ENCODE data around the gene DENND4B. TPM values are rescaled to one million over a fixed set of nuclear protein-coding genes. Genes with fewer than 3 reads are reported as not detected.
A peak's percentile ranks its signal among the peaks of the same experiment; 100 is the strongest.

DENND4B gene
- total and polyA plus RNA-seq, 9 of the 15 experiments (the other 6 are each of a cell fraction or from before 2014, with no cell fraction given): 9.5 to 80.5 (median 23.1) TPM

DNA sequence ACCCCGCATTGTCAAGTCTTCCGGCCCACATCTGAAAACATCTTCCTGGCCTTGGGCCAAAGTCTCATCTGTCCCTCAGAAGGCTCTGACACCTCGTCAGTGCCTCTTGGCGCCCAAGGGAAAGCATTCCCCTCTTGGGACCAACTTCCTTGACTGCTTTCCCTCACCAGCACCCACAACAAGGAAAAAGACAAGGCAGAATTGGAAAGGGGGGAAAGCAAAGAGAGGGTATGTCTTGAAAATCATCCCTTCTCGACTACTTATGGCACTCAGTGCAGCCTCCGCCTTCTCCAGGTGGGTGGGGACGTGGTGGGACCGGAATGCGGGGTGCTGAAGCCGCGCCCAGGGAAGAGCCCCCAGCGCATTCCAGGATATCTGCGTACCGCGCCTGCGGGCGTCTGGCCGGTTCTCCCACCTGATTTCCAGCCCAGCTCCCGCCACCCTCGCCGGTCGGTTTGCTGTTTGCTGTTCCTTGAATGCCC is 17.4 kb upstream of the DENND4B start (continued):
- TF ChIP-seq ELF2 (CRISPR knock-in tag; IDR thresholded peaks at IDR 0.05) (no peak), FOXA1 (IDR thresholded peaks at IDR 0.05; ENCODE audit: borderline replicate concordance) (no peak), ZHX1 (conservative IDR thresholded peaks at IDR 0.05; ENCODE audit: low read length) (no peak), POLR2A (conservative IDR thresholded peaks at IDR 0.05) (no peak), AFF1 (IDR thresholded peaks at IDR 0.05; ENCODE audit: low read depth in 1 of 2, partially characterized antibody in 2 of 2) (peak in 1 of 2 experiments; percentile 25), C11orf30 (IDR thresholded peaks at IDR 0.05; ENCODE audit: low read depth) (no peak), MTA1 (IDR thresholded peaks at IDR 0.05; ENCODE audit: borderline replicate concordance) (no peak), CAMTA2 (CRISPR knock-in tag; conservative IDR thresholded peaks at IDR 0.05) (no peak), TSC22D4 (tag; IDR thresholded peaks at IDR 0.05) (no peak), MEIS2 (IDR thresholded peaks at IDR 0.05; ENCODE audit: partially characterized antibody) (peak; percentile 44), MAZ (CRISPR knock-in tag; conservative IDR thresholded peaks at IDR 0.05 in 1 of 2, IDR thresholded peaks at IDR 0.05 in 1 of 2) (no peak), ARID3B (CRISPR knock-in tag; IDR thresholded peaks at IDR 0.05; ENCODE audit: borderline replicate concordance) (no peak), ZNF197 (CRISPR knock-in tag; IDR thresholded peaks at IDR 0.05; ENCODE audit: low read depth) (no peak), COPS2 (conservative IDR thresholded peaks at IDR 0.05) (no peak), MIER1 (IDR thresholded peaks at IDR 0.05; ENCODE audit: low read depth) (no peak), GABPB1 (CRISPR knock-in tag; IDR thresholded peaks at IDR 0.05) (no peak; the same call in 1 of the 2 replicates), FOXJ2 (tag; IDR thresholded peaks at IDR 0.05) (peak; percentile 38; the same call in 1 of the 2 replicates), FOS (IDR thresholded peaks at IDR 0.05; ENCODE audit: extremely low read depth, insufficient read length) (no peak)
- TF ChIP-seq, protein P1, sequence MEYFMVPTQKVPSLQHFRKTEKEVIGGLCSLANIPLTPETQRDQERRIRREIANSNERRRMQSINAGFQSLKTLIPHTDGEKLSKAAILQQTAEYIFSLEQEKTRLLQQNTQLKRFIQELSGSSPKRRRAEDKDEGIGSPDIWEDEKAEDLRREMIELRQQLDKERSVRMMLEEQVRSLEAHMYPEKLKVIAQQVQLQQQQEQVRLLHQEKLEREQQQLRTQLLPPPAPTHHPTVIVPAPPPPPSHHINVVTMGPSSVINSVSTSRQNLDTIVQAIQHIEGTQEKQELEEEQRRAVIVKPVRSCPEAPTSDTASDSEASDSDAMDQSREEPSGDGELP (CRISPR knock-in tag; IDR thresholded peaks at IDR 0.05; ENCODE audit: borderline replicate concordance): peak; percentile 21; the same call in 1 of the 2 replicates

All from K562 (cell line).